ENCODE data around the gene TBC1D22A.

The TBC1D22A gene

DNA sequence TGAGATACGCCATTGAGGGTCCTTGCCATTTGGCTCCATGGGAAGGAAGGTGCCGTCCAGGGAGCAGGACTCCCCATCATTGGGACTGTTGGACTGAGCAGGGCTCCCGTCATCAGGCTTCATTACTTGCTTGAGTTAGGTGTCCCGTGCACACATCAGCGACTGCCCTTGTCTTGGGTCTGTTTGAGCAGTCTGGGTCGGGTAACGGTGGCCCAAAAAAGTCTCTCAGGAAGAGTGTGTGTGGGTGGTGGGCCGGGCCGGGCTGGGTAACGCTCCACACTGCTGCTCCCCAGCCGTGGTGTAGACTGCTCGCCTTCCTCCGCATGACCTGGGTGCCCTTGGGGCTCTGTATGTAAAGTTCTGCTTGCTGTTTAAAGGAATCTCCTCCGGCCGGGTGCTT is 293.5 kb downstream of the TBC1D22A start:
- H3K9me3 ChIP-seq (replicated peaks in 1 of 11) = no peaks in the 10 kb centered on the region
- H3K27ac ChIP-seq = no peak overlapping the region
- H3K27me3 ChIP-seq = no peaks in the 10 kb centered on the region
- H3K36me3 ChIP-seq = peaks cover 0 to 92% (median 42%) of the 10 kb centered on the region in 11 experiments; a peak in 15 of 22 replicates
- peaks cover 17 to 88% (median 55%) of the 10 kb centered on the region in 11 experiments; a peak in 20 of 22 replicates for H4K20me1 ChIP-seq
- H3K4me3 ChIP-seq = no peak overlapping the region
- H3K4me1 ChIP-seq = peaks cover 11 to 32% (median 27%) of the 10 kb centered on the region in 10 experiments; a peak in 19 of 20 replicates
- no peak overlapping the region for H3K4me2 ChIP-seq
- no peak for TF ChIP-seq Cebpa-rat (IDR thresholded peaks at IDR 0.05)
- H3K9ac ChIP-seq = no peak overlapping the region

- no peak overlapping the region for H3K4me2 ChIP-seq
- no peaks in the 10 kb centered on the region for H3K27me3 ChIP-seq
- no peak overlapping the region for H3K4me3 ChIP-seq
- peaks cover 11 to 28% (median 22%) of the 10 kb centered on the region in 10 experiments; a peak in 19 of 20 replicates for H3K4me1 ChIP-seq
- TF ChIP-seq Cebpa-rat (IDR thresholded peaks at IDR 0.05) = no peak
- no peak overlapping the region for H3K27ac ChIP-seq
- no peaks in the 10 kb centered on the region for H3K9me3 ChIP-seq (replicated peaks in 1 of 11)
- H3K36me3 ChIP-seq = peaks cover 0 to 96% (median 46%) of the 10 kb centered on the region in 11 experiments; a peak in 16 of 22 replicates
- H3K9ac ChIP-seq = no peak overlapping the region
- peaks cover 12 to 88% (median 50%) of the 10 kb centered on the region in 11 experiments; a peak in 19 of 22 replicates for H4K20me1 ChIP-seq
Measured at GRCh38 chr22:47056361-47056760, 293.9 kb downstream of the TBC1D22A start.

GRCh38 chr22:47056776-47057470 is 294.5 kb downstream of the TBC1D22A start:
- Histone ChIP-seq H3K4me3 (no peak overlapping the region), H3K4me2 (no peak overlapping the region), H3K27ac (no peak overlapping the region), H3K9ac (no peak overlapping the region), H3K9me3 (replicated peaks in 1 of 11) (no peaks in the 10 kb centered on the region), H3K27me3 (no peaks in the 10 kb centered on the region), H4K20me1 (peaks cover 7 to 83% (median 45%) of the 10 kb centered on the region in 11 experiments; a peak in 19 of 22 replicates), H3K36me3 (peaks cover 0 to 96% (median 48%) of the 10 kb centered on the region in 11 experiments; a peak in 17 of 22 replicates), H3K4me1 (peaks cover 8 to 22% (median 18%) of the 10 kb centered on the region in 10 experiments; a peak in 17 of 20 replicates)
- TF ChIP-seq Cebpa-rat (IDR thresholded peaks at IDR 0.05) = no peak

GRCh38 chr22:47057916-47058585 is 295.6 kb downstream of the TBC1D22A start:
- Histone ChIP-seq H3K4me1 (peaks cover 0 to 14% (median 10%) of the 10 kb centered on the region in 10 experiments; a peak in 12 of 20 replicates), H3K9me3 (replicated peaks in 1 of 11) (no peaks in the 10 kb centered on the region), H4K20me1 (peaks cover 0 to 72% (median 33%) of the 10 kb centered on the region in 11 experiments; a peak in 18 of 22 replicates), H3K36me3 (peaks cover 0 to 96% (median 54%) of the 10 kb centered on the region in 11 experiments; a peak in 17 of 22 replicates), H3K27me3 (no peaks in the 10 kb centered on the region), H3K27ac (no peak overlapping the region), H3K4me3 (no peak overlapping the region), H3K4me2 (no peak overlapping the region), H3K9ac (no peak overlapping the region)
- TF ChIP-seq Cebpa-rat (IDR thresholded peaks at IDR 0.05) = no peak

GRCh38 chr22:47059076-47059475 is 296.6 kb downstream of the TBC1D22A start:
- H3K27ac ChIP-seq = no peak overlapping the region
- H3K36me3 ChIP-seq = peaks cover 0 to 95% (median 51%) of the 10 kb centered on the region in 11 experiments; a peak in 17 of 22 replicates
- no peak overlapping the region; a peak in 1 of 22 replicates for H3K4me2 ChIP-seq
- peaks cover 0 to 14% (median 2%) of the 10 kb centered on the region in 10 experiments; a peak in 7 of 20 replicates for H3K4me1 ChIP-seq
- no peak for TF ChIP-seq Cebpa-rat (IDR thresholded peaks at IDR 0.05)
- no peak overlapping the region for H3K9ac ChIP-seq
- H4K20me1 ChIP-seq = peaks cover 0 to 69% (median 31%) of the 10 kb centered on the region in 11 experiments; a peak in 17 of 22 replicates
- H3K9me3 ChIP-seq (replicated peaks in 1 of 11) = no peaks in the 10 kb centered on the region
- no peaks in the 10 kb centered on the region for H3K27me3 ChIP-seq
- no peak overlapping the region for H3K4me3 ChIP-seq

- H3K9ac ChIP-seq = no peak overlapping the region
- no peak overlapping the region for H3K27ac ChIP-seq
- peaks cover 0 to 64% (median 25%) of the 10 kb centered on the region in 11 experiments; a peak in 16 of 22 replicates for H4K20me1 ChIP-seq
- TF ChIP-seq Cebpa-rat (IDR thresholded peaks at IDR 0.05) = no peak
- peaks cover 0 to 14% (median 2%) of the 10 kb centered on the region in 10 experiments; a peak in 7 of 20 replicates for H3K4me1 ChIP-seq
- H3K4me3 ChIP-seq = no peak overlapping the region
- no peaks in the 10 kb centered on the region for H3K27me3 ChIP-seq
- peaks cover 0 to 94% (median 44%) of the 10 kb centered on the region in 11 experiments; a peak in 17 of 22 replicates for H3K36me3 ChIP-seq
- no peaks in the 10 kb centered on the region for H3K9me3 ChIP-seq (replicated peaks in 1 of 11)
- H3K4me2 ChIP-seq = no peak overlapping the region; a peak in 1 of 22 replicates
Measured at GRCh38 chr22:47059701-47060161, 297.3 kb downstream of the TBC1D22A start.

GRCh38 chr22:47060718-47061117 is 298.3 kb downstream of the TBC1D22A start:
- no peaks in the 10 kb centered on the region for H3K9me3 ChIP-seq (replicated peaks in 1 of 11)
- H3K4me3 ChIP-seq = no peak overlapping the region
- peaks cover 0 to 54% (median 15%) of the 10 kb centered on the region in 11 experiments; a peak in 16 of 22 replicates for H4K20me1 ChIP-seq
- no peak overlapping the region for H3K4me2 ChIP-seq
- H3K27me3 ChIP-seq = no peaks in the 10 kb centered on the region
- no peak for TF ChIP-seq Cebpa-rat (IDR thresholded peaks at IDR 0.05)
- H3K27ac ChIP-seq = no peak overlapping the region
- peaks cover 0 to 12% (median 2%) of the 10 kb centered on the region in 10 experiments; a peak in 7 of 20 replicates for H3K4me1 ChIP-seq
- H3K36me3 ChIP-seq = peaks cover 0 to 93% (median 40%) of the 10 kb centered on the region in 11 experiments; a peak in 17 of 22 replicates
- H3K9ac ChIP-seq = no peak overlapping the region

DNA sequence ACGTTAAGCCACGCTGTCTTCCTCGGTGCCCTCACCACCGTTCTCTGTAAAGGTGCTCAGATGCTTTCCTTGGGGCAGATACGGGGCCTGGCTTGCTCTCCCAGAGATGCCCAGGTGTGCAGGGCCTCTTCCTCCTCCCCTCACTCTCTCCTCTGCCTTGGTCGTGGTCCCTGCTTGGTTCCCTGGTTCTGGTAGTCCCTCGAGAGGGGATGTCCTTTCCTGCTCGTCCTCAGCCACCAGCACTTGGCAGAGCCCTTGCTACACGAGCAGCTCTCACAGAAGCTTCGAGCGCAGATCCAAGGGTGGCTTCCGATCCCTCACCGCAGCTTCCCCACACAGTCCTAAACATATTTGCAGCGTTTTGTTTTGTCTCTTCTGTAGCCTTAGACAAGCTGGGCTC is 298.8 kb downstream of the TBC1D22A start:
- H3K9me3 ChIP-seq (replicated peaks in 1 of 11) = no peaks in the 10 kb centered on the region
- peaks cover 0 to 12% (median 2%) of the 10 kb centered on the region in 10 experiments; a peak in 7 of 20 replicates for H3K4me1 ChIP-seq
- TF ChIP-seq Cebpa-rat (IDR thresholded peaks at IDR 0.05) = no peak
- no peak overlapping the region for H3K4me2 ChIP-seq
- H3K4me3 ChIP-seq = no peak overlapping the region
- peaks cover 0 to 49% (median 13%) of the 10 kb centered on the region in 11 experiments; a peak in 15 of 22 replicates for H4K20me1 ChIP-seq
- H3K27ac ChIP-seq = no peak overlapping the region
- no peak overlapping the region for H3K9ac ChIP-seq
- peaks cover 0 to 92% (median 40%) of the 10 kb centered on the region in 11 experiments; a peak in 17 of 22 replicates for H3K36me3 ChIP-seq
- H3K27me3 ChIP-seq = no peaks in the 10 kb centered on the region
